Measurements from ENCODE around the gene SWT1.

SWT1 gene

DNA sequence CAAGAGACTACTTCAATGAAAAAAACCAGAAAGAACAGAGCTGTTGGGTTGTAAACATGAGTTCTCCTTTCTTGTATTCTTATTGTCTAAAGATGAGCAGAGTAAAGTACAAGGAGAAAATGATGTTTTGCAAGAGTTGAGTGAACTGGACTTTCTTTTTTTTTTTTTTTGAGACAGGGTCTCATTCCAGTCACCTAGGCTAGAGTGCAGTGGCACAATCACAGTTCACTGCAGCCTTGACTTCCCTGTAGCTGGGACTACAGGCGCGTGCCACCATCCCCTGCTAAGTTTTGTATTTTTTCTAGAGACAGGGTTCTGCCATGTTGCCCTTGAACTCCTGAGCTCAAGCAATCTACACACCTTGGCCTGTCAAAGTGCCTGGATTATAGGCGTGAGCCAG is 167.2 kb downstream of the SWT1 start:
- no peak for DNase-seq

DNA sequence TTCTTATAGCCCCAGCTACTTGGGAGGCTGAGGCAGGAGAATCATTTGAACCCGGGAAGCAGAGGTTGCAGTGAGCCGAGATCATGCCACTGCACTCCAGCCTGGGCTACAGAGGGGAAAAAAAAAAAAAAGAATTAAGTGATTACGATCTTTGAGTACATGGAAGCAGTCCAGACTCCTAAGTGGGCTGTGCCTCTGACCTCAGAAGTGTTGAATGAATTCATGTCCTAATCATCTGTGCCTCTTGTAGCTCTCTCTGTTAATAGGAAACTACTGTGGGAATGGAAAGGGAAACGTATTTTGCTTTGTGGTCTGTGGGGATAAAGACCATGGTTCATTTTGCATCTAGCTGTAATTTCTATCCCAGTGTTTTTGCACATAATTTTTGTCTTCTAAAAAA is 168.4 kb downstream of the SWT1 start:
- DNase-seq, result no peak

DNA sequence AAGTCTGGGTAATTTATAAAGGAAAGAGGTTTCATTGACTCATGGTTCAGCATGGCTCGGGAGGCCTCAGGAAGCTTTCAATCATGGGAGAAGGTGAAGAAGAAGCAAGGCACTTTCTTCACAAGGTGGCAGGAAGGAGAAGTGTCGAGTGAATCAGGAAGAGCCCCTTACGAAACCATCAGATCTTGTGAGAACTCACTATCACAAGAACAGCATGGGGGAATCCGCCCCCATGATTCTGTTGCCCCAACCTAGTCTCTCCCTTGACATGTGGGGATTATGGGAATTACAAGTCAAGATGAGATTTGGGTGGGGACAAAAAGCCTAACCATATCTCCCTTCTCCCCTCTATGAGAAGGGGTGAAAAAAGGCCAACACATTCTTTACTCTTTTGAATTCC is 171.3 kb downstream of the SWT1 start:
- DNase-seq, result no peak

DNA sequence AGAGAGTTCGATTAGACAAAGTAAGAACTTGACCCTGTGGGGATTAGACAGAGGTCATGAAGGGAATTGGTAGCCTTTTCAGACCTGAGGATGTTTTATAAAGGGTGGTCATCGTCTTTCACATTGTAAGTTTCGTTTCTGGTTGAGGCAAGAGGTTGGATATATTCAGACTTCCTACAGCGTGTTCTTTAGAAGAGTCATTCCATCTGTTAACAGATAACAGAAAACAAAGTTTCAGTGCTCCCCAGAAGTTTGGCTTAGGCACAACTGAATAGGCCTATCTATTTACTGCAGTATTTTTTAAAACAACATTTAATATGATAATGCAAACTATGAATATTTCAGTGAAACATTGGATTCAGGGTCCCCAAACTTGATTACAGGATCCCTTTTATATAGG is 177.2 kb downstream of the SWT1 start:
- DNase-seq, result no peak

DNA sequence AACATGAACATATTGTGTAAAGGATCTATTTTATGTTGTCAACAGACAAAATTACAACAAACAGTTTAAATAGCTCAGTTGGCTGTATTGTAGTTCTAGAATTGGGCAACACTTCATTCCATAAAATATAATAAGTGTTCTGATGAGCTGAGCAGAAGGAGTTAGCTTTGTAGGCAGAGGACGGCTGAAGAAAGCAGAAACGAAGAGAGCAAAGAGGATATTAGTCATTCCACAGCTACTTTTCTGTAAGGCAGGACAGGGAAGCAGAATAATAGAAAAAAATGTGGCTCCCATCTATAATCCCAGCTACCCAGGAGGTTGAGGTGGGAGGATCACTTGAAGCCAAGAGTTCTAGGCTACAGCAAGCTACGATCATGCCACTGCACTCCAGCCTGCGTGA is 180.3 kb downstream of the SWT1 start:
- no peak for DNase-seq

DNA sequence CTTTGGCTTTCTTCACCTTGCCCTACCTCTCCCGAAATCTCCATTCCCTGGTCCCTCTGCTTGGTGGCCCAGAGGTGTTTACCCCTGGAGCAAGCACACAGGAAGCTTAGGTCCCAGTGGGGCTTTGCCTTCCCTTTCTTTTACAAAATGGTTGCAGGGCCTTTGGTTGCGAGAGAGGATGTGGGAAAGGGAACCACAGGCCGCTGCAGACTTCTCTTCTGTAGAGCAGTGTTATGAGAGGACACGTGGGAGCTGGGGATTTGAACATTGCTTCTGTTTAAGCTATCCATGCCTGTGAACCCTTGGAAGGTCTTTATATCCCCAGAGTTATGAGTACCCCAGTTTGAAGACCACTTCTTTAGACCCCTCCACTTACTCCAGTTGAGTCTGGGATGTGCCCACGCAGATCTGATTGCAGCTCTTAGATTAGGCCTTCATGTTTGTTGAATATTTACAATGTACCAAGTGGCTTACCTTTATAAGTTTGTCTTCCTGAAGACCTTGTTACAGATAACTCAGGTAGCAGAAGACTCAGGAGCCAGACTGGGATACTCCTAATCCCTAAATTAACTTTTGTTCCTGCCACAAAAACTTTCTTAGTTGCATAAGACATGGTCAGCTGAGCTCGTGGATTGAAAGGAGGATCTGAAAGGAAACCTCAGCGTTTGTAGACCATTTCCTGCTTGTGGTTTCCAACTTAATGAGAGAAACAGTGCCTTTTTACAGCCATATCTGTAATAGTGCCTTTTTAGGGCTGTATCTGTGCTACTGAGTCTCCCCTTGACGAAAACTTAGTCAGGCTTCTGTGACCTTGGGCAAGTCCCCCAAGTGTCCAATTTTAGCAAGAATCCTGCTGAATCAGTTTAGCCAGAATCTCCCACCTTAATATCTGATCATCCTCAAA is 182.0 kb downstream of the SWT1 start:
- DNase-seq, result peak; percentile 52

DNA sequence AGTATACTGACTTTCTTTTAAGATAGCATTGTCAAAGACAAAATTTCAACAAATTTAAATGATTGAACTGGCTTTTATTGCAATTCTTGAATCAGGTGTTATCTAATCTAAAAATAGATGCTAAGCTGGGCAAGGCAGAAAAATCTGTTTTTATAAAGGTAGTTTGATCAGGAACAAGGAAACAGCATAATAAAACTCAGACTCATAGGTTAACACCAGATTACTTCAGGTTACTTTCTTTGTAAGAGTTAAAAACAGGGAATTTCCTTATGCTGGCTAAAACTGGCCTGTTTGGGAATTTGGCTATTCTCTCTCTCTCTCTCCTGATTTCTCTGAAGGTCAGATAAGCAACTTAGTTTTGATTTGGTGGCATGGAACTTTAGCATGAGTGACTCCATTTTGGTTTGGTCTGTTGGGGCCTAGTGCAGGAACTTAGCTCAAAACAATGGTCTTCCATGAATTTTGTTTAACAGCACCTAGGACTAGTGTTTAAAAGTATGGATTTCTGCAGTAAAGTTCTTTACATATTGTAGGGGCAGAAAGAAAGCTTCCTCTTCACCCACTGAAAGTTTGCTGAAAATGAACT is 184.3 kb downstream of the SWT1 start:
- no peak for DNase-seq
